ENCODE results near the gene MAN1C1.

Gene MAN1C1

DNA sequence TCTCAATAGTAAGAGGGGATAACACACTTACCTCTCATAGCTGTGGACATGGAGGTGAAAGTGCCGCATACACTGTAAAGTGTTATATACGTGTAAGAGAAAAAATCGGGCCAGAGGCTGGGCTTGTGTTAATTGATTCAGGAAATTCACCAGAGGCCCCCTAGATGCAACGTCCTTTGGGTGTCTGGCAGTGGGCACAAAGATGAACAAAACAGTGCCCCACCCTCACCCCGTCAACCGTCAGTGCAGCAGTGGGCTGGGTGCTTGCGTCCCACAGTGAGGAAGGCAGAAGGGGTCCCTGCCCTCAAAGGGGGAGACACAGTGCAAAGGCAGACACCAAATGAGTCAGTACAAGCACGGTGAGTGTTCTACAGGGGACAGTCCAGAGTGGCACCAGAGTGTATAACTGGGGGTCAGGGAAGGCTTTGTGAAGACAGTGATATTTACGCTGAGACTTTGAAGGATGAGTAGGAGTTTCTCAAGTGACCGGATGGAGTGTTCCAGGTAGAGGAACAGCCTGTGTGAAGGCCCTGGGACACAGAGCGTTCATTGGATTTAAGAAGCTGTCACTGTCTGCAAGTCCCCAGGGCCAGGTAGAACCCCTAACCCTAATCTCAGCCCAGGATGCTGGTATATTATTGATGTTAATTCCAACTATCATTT, 196.6 kb downstream of the MAN1C1 start:
- no peak for DNase-seq (ENCODE audit: low read depth in 2 of 3, low spot score in 2 of 3)

DNA sequence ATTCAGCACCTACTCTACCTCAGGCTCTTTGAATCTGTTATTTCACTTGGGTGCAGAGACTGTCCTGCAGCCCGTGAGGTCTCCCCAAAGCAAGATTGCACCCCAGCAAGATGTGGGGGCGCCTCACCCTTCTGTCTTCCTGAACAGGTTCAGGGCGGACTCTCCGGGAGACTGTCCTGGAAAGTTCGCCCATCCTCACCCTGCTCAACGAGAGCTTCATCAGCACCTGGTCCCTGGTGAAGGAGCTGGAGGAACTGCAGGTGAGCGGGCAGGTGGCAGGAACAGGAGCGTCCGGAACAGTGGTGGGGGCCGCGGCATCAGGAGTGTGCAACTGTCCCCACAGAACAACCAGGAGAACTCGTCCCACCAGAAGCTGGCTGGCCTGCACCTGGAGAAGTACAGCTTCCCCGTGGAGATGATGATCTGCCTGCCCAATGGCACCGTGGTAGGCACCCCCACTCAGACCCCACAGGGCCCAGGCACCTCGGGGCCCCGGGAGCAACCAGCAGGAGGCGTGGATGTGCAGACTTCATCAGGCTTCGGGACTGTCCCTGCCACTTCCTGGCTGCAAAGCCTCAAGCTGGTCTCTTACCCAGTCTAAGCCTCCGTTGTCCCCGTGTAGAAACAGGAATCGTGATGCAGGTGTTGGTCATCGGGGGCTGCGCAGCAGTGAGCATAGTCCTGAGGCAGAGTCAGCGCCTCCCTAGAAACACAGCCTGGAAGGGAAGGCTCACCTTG, 197.3 kb downstream of the MAN1C1 start:
- DNase-seq (ENCODE audit: low read depth in 2 of 3, low spot score in 2 of 3), result no peak

DNA sequence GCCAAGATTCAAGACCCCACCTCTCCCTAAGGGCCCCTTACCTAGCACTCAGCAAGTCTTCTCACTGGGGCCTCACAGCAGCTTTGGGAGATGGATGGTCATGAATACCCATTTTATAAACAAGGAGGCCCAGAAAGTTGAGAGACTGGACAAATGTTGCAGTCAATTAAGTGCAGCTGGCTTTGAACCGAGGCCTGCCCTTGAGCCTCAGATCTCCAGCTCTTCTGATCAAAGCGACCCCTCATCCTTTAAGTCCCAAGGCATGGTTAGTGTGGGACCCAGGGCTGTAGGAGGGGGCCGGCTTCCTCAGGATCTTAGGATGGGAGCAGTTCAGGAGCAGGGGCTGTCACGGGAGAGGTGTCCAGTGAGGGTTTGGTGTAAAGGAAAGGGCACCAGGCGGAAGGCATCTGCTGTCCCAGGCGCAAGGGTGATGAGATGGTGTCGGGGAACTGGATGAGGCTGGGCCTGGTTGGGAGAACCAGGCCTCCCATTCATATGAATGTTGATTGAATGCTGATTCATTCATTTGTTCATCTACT, 198.0 kb downstream of the MAN1C1 start:
- no peak for DNase-seq (ENCODE audit: low read depth in 2 of 3, low spot score in 2 of 3)

DNA sequence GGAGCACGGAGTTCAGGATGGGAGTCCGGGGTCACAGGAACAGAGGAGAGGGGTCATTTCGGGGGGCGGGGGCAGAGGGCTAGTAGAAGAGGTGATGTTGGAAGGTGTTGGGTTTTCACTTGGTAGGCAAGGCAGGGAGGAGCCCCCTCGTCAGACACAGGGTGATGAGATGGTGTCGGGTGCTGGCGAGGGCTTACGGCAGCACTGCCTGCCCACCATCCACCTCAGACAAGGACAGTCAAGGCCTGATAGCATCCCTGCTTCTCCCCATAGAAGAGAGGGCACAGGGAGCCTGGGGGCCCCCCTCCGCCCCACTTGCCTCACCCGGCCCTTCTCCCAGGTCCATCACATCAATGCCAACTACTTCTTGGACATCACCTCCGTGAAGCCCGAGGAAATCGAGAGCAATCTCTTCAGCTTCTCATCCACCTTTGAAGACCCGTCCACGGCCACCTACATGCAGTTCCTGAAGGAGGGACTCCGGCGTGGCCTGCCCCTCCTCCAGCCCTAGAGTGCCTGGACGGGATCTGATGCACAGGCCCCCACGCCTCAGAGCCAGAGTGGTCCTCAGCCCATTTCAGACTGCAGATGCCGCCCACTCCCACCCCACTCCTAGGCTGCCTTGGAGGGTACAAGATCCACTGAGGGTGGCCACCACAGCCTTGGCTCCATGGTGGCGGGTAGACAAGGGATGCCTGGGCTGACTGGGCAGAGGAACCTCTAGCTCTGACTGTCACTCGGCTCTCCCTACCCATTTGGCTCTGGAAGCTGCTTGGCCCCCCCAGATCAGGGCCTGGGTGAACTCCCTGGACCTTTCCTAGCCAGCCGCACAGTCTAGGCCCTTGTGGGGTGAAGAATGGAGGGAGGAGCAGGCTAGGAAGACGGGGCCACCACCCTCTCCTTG, 198.9 kb downstream of the MAN1C1 start:
- DNase-seq (ENCODE audit: low read depth in 2 of 3, low spot score in 2 of 3), result no peak

DNA sequence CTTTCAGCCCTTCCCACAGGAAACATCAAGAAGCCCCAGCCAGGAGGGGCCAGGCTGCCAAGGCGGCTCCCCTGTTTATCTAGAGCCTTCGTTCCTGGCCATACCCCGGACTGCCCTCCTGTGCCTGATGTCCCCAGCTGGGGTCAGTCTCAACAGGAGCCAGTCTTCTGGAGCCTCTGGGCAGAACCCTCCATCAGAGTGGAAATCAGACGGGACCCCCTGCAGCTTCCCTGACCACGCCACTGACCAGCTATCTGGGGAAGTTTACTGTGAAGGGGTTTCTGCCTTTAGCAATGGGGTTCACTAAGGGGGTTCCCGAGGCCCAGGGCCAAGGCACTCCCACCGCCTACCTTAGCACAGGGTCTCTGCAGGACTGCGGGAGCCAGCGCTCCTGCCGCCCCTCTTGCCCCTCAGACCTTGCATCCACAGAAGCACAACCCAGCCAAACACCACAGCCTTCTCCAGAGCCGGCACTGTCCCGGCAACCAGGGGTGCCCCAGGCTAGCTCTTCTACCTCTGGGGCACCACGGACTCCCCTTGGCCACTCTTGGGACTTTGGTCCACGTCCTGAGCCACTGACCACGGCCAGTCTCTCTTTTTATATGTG, 199.6 kb downstream of the MAN1C1 start:
- no peak for DNase-seq (ENCODE audit: low read depth in 2 of 3, low spot score in 2 of 3)

DNA sequence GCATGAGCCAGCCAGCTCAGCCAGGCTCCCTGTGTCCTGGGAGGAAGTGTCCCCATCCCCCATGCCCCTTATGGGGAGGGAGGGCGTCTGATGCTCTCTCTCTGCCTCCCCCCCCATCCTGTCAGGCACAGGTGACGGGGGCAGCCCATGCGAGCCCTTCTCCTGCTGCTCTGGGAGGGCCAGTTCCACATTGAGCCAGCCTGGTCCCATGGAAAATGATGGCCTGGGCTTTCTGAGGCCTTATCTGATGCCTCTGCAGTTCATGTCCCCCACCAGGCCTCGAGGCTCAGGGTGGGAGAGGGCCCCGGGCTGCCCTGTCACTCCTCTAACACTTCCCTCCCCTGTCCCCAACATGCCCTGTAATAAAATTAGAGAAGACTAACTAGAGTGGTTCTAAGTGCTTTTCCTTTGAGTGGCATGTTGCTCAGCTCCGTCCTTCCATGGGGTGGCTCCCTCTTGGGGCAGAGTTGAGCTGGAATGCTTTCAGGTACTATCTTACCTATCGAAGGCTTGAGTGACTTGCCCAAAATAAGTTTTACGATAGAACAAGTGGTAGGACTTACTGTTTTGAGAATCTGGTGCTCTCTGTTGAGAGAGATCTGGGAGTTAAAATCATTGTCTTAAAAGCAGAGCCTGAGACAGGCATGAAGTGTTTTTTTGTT, 201.4 kb downstream of the MAN1C1 start:
- DNase-seq (ENCODE audit: low read depth in 2 of 3, low spot score in 2 of 3), result no peak

DNA sequence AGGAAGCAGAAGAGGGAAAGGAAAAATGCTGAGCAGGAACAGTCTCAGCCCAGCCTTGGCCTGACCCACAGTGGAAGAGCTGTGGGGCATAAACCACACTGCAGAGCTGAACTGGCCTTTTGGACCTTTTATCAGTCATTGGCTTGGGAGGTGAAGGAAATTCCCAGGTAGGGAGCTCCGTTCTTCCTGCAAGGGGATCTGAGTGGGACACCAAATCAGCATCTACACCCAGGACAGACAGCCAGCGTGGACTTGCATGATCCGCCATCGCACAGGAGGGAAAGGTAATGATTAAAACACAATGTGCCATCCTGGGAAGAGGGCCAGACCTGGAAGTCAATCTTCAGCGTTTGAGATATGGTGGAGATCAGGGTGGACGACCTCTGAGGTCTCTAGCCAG, 202.0 kb downstream of the MAN1C1 start:
- DNase-seq (ENCODE audit: low read depth in 2 of 3, low spot score in 2 of 3), result no peak

DNA sequence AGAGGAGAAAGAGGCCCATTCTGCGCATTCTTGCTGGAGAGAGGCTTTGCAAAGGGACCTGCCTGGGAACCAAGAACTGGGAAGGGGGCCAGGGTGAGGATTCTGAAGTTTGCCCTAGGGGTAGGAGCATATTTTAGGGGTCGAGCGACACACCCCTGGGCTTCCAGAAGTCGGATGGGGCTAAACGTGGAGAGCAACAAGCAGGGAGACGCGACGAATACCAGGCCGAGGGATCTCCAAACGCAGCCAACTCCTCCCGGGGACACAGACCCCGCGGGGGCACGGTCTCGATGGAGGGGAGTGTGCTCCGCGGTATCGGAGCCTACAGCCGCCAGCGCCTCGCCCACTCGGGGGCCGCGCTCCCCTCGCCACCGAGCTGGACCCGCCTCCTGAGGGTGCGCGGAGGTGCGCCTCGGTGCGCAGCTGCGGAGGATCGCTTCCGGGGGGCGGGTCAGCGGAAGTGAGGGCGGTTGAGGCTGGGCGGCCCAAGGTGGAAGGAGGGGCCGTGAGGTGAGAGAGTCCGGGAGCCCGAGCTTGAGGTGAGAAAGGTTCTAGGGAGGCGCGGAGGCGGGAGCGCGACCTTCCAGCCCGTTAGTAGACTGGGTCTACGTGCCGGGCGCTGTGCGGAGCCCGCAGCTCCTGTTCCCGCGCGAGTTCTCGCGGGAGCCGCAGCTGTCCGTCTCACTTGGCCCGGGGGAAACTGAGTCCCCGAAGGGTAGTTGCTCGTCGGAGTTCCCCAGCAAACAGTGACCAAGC, 203.1 kb downstream of the MAN1C1 start, which contains the start of gene MTFR1L:
Gene MTFR1L (plus strand): TSS at position 464 of the 756 bp plus-strand sequence. CDS start 3,151 bp downstream, outside the sequence.
- peak; percentile 76 to 87 (median 78) for DNase-seq (ENCODE audit: low read depth in 2 of 3, low spot score in 2 of 3)

DNA sequence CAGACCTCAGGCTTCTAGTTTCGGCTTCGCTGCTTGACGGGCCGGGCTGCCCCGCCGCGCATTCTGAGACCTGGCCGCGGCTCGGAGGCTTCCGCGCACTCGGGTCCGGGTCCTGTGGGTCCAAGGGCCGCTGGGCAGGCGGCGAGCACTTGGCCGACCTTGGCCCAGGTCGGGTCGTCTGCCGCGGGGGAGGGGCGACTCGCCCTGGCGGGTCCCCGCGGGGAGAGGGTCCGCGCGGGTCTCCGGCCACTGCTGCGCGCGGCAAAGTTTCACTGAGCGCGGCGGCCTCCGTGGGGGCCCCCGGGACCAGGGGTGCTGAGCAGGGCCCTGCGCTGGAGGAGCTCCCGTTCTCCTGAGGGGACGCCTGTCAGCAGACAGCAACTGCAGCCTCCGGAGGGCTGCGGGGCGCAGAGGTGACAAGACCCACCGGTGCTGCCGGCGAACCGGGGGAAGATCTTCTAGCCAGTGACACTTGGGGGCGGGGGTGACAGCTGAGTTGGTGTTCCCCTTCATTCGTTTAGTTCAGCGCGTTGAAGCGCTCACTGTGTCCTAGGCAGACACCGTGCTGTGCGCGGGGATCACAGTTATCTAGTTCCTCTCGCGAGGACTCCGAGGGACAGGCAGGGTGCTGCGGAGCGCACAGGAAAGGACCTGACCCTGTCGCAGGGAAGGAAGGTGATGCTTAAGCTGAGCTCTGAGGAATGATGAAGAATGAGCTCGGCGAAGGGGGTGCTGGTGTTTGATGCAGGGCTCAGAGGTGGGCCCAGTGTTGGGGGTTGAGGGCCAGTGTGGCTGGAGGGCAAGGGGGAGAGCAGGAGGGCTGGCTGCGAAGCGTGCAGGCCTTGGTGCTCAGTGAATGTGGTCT, 203.9 kb downstream of the MAN1C1 start:
- peak in 1 of 3 experiments; percentile 39 for DNase-seq (ENCODE audit: low read depth in 2 of 3, low spot score in 2 of 3)

DNA sequence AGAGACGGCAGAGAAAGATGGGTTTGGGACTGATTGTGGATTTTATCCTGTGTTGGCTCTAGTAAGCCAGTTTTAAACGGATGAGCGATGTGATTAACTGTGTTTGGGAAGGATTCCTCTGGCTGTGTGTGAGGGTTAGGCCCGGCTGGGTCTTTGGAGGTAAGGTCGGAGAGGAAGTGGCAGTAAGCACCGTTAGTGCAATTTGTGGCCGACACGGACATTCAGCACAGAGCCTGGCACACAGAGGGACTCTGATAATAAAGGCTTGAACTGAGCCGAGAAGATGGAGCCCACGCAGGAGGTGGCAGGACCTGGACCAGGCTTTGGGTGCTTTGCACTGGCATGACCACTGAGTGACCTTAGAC, 204.5 kb downstream of the MAN1C1 start:
- no peak for DNase-seq (ENCODE audit: low read depth in 2 of 3, low spot score in 2 of 3)

DNA sequence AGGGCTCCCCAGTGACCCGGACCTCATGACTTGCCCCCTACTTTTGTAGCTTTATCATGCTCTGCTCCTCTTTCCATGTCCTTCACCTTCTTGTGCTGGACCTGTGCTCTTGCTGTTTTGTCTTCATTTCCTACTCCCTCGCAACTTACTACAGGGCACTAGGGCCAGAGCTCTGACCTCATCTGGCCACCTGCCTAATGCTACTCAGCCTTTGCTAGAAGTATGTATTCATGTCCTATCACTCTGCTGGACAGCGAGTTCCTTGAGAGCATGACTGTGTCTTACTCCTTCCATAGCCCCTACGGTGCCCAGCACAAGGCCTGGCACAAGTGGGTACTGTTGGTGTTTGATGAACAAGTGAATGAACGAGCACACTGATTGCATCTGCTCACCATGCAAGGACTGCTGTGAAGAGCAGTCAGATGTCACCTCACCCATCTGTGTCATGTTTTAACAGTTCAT, 205.1 kb downstream of the MAN1C1 start:
- no peak for DNase-seq (ENCODE audit: low read depth in 2 of 3, low spot score in 2 of 3)

DNA sequence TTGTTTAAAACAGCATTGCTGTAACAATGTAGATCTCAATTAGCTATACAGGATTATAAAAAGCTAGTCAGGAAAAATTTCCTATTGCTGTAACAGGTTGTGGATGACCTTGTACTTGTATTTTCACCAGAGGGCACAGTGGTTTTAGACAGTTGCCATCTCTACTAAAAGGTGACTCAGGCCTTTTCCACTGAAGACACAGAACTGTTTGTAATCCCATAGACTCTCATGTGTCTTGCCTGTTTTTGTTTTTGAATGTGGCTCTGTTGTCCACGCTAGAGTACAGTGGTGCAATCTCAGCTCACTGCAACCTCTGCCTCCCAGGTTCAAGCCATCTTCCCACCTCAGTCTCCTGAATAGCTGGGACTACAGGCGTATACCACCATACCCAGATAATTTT, 209.0 kb downstream of the MAN1C1 start:
- no peak for DNase-seq (ENCODE audit: low read depth in 2 of 3, low spot score in 2 of 3)

DNA sequence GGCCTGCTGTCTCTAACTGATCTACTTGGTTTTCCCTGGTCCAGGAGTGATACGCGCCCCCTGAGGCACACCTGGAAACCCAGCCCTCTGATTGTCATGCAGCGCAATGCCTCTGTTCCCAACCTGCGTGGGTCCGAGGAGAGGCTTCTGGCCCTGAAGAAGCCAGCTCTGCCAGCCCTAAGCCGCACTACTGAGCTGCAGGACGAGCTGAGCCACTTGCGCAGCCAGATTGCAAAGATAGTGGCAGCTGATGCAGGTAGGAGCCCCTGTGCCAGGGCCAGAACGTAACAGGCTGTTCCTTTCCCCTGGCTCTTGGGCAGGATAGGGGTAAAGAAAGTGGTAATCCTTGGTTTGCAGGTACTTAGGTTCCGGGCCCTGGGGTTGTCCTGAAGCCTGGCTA, 210.0 kb downstream of the MAN1C1 start:
- DNase-seq (ENCODE audit: low read depth in 2 of 3, low spot score in 2 of 3), result no peak

DNA sequence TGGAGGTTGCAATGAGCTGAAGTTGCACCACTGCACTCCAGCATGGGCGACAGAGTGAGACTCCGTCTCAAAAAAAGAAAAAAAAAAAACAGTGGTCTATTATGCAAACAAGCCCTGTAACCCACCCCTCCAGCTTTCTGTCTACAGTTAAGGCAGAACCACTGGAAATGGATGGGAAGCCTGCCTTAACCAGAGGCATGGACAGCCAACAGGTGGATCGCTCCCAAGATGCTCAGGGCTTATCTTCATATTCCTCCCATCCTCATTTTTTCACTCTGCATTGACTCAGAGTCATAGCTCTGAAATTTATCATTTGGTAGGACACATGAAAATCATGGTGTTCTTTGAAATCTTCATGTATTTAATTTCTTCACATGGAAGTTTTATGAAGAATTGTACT, 211.9 kb downstream of the MAN1C1 start:
- no peak for DNase-seq (ENCODE audit: low read depth in 2 of 3, low spot score in 2 of 3)

DNA sequence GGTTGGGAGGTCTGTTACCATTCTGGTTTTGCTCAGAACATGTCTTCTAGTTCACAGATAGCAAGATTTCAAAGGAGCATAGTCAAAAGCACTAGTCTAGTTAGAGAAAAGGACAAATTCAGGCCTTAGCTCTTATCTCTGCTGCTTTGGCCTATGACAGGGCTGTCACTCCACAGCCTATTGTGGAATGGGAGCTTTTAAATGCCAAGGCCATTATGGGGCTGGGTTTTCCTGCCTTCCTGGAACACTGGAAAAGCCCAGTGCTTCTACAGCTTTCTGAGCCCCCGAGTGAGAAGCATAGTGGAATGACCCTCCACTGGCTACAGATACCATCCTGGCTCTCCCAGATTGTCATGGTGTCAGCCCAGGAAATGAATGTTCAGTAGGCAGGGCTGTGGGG, 212.5 kb downstream of the MAN1C1 start:
- no peak for DNase-seq (ENCODE audit: low read depth in 2 of 3, low spot score in 2 of 3)

DNA sequence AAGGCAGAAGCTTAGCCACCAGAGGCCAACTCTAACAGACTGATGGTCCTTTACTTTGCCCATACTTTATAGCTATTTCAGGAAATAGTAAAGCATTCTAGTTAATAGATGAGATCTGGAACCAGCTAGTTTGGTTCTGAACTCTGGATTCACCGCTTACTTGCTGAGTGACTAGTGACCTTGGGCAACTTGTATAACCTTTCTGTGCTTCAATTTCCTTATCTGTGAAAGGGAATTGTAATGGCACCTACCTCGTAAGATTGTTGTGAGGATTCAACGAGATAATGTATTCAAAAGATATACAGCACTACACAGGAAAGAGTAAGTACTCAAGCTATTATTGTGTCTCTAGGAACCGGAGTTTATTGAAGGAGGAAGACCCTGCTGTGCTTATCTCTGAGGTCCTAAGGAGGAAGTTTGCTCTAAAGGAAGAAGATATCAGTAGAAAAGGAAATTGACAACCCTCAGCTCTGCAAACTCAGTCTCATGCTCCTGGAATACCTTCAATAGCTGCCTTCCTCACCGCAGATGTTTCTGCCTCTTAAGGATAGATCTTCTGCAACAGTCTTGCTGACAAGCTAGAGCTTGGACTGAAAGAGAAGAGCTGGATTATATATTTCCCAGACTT, 215.1 kb downstream of the MAN1C1 start:
- DNase-seq (ENCODE audit: low read depth in 2 of 3, low spot score in 2 of 3), result no peak

DNA sequence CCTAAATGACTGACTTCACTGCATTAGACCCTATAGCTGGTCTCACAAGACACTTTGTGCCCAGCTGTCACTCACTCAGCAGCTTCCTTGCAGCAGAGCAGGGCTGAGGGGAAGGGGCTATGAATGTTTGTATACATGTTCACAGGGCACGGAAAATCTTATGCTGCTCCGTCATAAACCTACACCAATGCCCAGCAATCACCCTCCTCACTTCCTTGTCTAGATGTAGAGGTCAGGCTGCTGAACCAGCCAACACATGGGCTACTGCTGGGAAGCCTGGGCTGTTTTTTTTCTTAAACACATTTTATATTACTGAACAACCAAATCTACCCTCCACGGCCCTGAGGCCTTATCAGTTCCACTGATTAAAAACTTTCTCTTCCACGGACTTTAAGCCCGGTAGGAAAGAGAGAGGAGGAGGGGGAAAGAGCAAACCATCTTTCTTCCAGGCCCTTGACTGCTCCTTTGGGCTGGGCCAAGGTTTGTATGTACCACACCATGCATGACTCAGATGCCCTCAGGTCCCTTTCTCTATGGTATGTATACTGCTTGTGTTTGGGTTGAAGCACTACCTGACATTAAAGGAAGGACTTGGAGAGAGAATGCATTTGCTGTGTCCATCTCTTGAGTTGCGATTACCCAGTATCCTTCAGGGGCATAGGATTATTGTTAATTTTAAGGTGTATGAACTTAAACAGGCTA, 215.9 kb downstream of the MAN1C1 start:
- no peak for DNase-seq (ENCODE audit: low read depth in 2 of 3, low spot score in 2 of 3)

DNA sequence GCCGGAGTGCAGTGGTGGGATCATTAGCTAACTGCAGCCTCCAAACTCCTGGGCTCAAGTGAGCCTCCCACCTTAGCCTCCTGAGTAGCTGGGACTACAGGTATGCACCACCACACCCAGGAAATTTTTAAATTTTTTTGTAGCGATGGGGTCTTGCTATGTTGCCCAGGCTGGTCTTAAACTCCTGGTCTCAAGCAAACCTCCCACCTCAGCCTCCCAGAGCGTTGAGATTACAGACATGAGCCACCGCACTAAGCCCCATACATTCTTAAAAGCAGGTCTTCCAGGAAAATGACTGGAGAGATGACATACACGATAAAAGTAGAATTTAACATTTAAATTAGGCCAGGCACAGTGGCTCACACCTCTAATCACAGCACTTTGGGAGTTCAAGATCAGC, 216.6 kb downstream of the MAN1C1 start:
- DNase-seq (ENCODE audit: low read depth in 2 of 3, low spot score in 2 of 3), result no peak
